K562 (cell line): ENCODE data around the gene CLDND2.

ENCODE experiments used
- SIN3A ChIP-seq, 2 experiments: fragments of 150-350 bp in 1 of 2; IDR thresholded peaks; 2 replicates each; pipeline ENCODE4 v1.6.1; 2011 to 2016; ENCODE audit warnings: borderline replicate concordance in 2 of 2, low read depth in 2 of 2, low read length in 2 of 2, mild to moderate bottlenecking in 2 of 2, moderate library complexity in 2 of 2; ENCODE audit not compliant: control insufficient read depth in 1 of 2
- TF ChIP-seq, protein P1 (sequence below): sonication (generic); formaldehyde crosslinking; IDR thresholded peaks from 2 replicates; pipeline ENCODE4 v1.8.1; 2023; ENCODE audit warnings: mild to moderate bottlenecking, missing genetic modification reagents
- TF ChIP-seq, protein P2 (sequence below), 3 experiments: IDR thresholded peaks in 2 of 3; conservative IDR thresholded peaks in 1 of 3; 2 replicates each; pipeline ENCODE4 v1.5.1; 2011 to 2012; ENCODE audit warnings: low read length in 3 of 3, mild to moderate bottlenecking in 3 of 3, control low read depth in 2 of 3, improper control_type of control experiment in 1 of 3, inconsistent platforms in 1 of 3, low read depth in 1 of 3, mixed read lengths in 1 of 3, moderate library complexity in 1 of 3; ENCODE audit not compliant: insufficient read depth in 2 of 3

DNA sequence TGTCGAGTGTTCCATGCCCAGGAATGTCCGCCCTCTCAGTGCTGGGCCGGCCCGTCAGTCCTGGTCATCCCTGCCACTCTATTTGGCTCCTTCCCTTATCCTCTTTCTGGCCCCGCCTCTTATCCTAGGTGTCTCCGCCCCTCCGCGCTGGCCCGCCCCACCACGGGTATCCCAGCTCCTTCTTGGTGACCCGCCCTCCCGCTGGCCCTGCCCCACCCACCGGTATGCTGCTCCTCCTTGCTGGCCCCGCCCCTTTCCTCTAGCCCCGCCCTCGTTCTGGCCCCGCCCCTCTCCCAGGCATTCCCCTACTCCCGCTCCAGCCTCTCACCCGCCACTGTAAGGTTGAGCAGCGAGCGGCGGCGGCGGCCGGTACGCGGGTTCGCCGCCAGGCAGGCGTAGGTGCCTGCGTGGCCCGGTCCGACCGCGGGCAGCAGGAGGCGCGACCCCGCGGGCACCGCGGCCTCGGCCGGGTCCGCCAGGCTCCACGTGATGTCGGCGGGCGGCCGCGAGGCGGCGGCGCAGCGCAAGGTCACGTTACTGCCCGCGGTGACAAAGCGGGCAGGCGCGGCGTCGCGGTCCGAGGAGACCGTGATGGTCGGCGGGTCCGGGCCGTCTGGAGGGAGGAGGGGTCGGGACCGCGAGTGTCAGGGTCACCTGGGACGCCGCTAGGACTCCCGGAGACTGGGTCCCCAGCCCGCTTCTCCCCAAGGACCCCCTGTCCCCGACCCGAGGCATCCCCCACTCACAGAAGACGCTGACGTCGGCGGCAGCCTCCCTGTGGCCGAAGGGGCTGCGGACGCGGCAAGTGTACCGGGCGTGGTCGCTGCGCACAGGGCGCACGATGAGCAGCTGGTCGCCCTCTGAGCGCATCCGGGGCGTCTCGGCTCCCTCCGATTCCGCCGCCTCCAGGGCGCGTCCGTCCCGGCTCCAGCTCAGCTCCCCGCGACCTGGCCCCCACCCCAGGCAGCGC, 28.8 kb downstream of the CLDND2 start:
- TF ChIP-seq, protein P1, sequence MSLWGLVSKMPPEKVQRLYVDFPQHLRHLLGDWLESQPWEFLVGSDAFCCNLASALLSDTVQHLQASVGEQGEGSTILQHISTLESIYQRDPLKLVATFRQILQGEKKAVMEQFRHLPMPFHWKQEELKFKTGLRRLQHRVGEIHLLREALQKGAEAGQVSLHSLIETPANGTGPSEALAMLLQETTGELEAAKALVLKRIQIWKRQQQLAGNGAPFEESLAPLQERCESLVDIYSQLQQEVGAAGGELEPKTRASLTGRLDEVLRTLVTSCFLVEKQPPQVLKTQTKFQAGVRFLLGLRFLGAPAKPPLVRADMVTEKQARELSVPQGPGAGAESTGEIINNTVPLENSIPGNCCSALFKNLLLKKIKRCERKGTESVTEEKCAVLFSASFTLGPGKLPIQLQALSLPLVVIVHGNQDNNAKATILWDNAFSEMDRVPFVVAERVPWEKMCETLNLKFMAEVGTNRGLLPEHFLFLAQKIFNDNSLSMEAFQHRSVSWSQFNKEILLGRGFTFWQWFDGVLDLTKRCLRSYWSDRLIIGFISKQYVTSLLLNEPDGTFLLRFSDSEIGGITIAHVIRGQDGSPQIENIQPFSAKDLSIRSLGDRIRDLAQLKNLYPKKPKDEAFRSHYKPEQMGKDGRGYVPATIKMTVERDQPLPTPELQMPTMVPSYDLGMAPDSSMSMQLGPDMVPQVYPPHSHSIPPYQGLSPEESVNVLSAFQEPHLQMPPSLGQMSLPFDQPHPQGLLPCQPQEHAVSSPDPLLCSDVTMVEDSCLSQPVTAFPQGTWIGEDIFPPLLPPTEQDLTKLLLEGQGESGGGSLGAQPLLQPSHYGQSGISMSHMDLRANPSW (CRISPR knock-in tag), result no peak
- peak in 1 of 2 experiments; percentile 61; a peak in 3 of 4 replicates for TF ChIP-seq SIN3A (IDR thresholded peaks at IDR 0.05; ENCODE audit: borderline replicate concordance in 2 of 2, control insufficient read depth in 1 of 2, low read depth in 2 of 2, low read length in 2 of 2)
- TF ChIP-seq, protein P2, sequence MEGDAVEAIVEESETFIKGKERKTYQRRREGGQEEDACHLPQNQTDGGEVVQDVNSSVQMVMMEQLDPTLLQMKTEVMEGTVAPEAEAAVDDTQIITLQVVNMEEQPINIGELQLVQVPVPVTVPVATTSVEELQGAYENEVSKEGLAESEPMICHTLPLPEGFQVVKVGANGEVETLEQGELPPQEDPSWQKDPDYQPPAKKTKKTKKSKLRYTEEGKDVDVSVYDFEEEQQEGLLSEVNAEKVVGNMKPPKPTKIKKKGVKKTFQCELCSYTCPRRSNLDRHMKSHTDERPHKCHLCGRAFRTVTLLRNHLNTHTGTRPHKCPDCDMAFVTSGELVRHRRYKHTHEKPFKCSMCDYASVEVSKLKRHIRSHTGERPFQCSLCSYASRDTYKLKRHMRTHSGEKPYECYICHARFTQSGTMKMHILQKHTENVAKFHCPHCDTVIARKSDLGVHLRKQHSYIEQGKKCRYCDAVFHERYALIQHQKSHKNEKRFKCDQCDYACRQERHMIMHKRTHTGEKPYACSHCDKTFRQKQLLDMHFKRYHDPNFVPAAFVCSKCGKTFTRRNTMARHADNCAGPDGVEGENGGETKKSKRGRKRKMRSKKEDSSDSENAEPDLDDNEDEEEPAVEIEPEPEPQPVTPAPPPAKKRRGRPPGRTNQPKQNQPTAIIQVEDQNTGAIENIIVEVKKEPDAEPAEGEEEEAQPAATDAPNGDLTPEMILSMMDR (IDR thresholded peaks at IDR 0.05 in 2 of 3, conservative IDR thresholded peaks at IDR 0.05 in 1 of 3; ENCODE audit: insufficient read depth in 2 of 3, low read depth in 1 of 3, low read length in 3 of 3), result peak in 2 of 3 experiments; percentile 55 to 78; a peak in 5 of 6 replicates
